Measurements from ENCODE around the gene NIM1K.
A peak's percentile ranks its signal among the peaks of the same experiment; 100 is the strongest.
"Not testable (repeated sequence)": the region's sequence is repeated elsewhere in the genome, so short reads cannot be mapped to it uniquely, and the experiment has no call there.

Gene NIM1K

GRCh38 chr5:43309637-43310036 is 117.6 kb downstream of the NIM1K start:
- Histone ChIP-seq H3K9me3 (no peaks in the 10 kb centered on the region), H3K36me3 (replicated peaks) (no peaks in the 10 kb centered on the region; the same call in 1 of the 2 replicates), H3K4me3 (no peak overlapping the region), H3K27me3 (ENCODE audit: low read depth) (no peaks in the 10 kb centered on the region), H3K4me1 (peaks cover 45% of the 10 kb centered on the region)
- in situ Hi-C loops (cut with MboI; ENCODE audit: low sequenced_read_pairs): no loop called here
- DNase-seq (ENCODE audit: low spot score in 2 of 2): no peak

GRCh38 chr5:43312076-43312661 is 120.1 kb downstream of the NIM1K start:
- Histone ChIP-seq H3K4me3 (peak overlapping the region; percentile 95), H3K36me3 (replicated peaks) (no peaks in the 10 kb centered on the region; the same call in 1 of the 2 replicates), H3K9me3 (no peaks in the 10 kb centered on the region), H3K27me3 (ENCODE audit: low read depth) (no peaks in the 10 kb centered on the region), H3K4me1 (peaks cover 45% of the 10 kb centered on the region)
- no peak for DNase-seq (ENCODE audit: low spot score in 2 of 2)
- in situ Hi-C loops (cut with MboI; ENCODE audit: low sequenced_read_pairs): no loop called here

- Histone ChIP-seq H3K4me3 (peak overlapping the region; percentile 95), H3K36me3 (replicated peaks) (no peaks in the 10 kb centered on the region; the same call in 1 of the 2 replicates), H3K9me3 (no peaks in the 10 kb centered on the region), H3K4me1 (peaks cover 45% of the 10 kb centered on the region), H3K27me3 (ENCODE audit: low read depth) (no peaks in the 10 kb centered on the region)
- no peak for DNase-seq (ENCODE audit: low spot score in 2 of 2)
- in situ Hi-C loops (cut with MboI; ENCODE audit: low sequenced_read_pairs): no loop called here
Observed at GRCh38 chr5:43312699-43313034, 120.6 kb downstream of the NIM1K start.

GRCh38 chr5:43313035-43313853 is 121.2 kb downstream of the NIM1K start, which contains the start of gene HMGCS1:
HMGCS1 (minus strand) TSS chr5:43313412; CDS start chr5:43298965, 14,447 bp downstream.
- no peaks in the 10 kb centered on the region; the same call in 1 of the 2 replicates for H3K36me3 ChIP-seq (replicated peaks)
- in situ Hi-C loops (cut with MboI; ENCODE audit: low sequenced_read_pairs): no loop called here
- no peaks in the 10 kb centered on the region for H3K27me3 ChIP-seq (ENCODE audit: low read depth)
- no peaks in the 10 kb centered on the region for H3K9me3 ChIP-seq
- peak; percentile 97 to 99 for DNase-seq (ENCODE audit: low spot score in 2 of 2)
- H3K4me3 ChIP-seq: peak within 1 kb of the TSS; percentile 95
- peaks cover 41% of the 10 kb centered on the region for H3K4me1 ChIP-seq

- DNase-seq (ENCODE audit: low spot score in 2 of 2): peak in 1 of 2 experiments; percentile 29
- no peaks in the 10 kb centered on the region; the same call in 1 of the 2 replicates for H3K36me3 ChIP-seq (replicated peaks)
- H3K4me3 ChIP-seq: peak overlapping the region; percentile 10
- in situ Hi-C loops (cut with MboI; ENCODE audit: low sequenced_read_pairs): no loop called here
- peaks cover 34% of the 10 kb centered on the region for H3K4me1 ChIP-seq
- no peaks in the 10 kb centered on the region for H3K27me3 ChIP-seq (ENCODE audit: low read depth)
- no peaks in the 10 kb centered on the region for H3K9me3 ChIP-seq
Observed at GRCh38 chr5:43313854-43314457, 121.9 kb downstream of the NIM1K start.

- Histone ChIP-seq H3K36me3 (replicated peaks) (no peaks in the 10 kb centered on the region), H3K4me3 (no peak overlapping the region), H3K9me3 (no peaks in the 10 kb centered on the region), H3K4me1 (peaks cover 28% of the 10 kb centered on the region), H3K27me3 (ENCODE audit: low read depth) (no peaks in the 10 kb centered on the region)
- DNase-seq (ENCODE audit: low spot score in 2 of 2): no peak
- in situ Hi-C loops (cut with MboI; ENCODE audit: low sequenced_read_pairs): no loop called here
Observed at GRCh38 chr5:43314724-43315123, 122.7 kb downstream of the NIM1K start.

- H3K4me1 ChIP-seq: peaks cover 22% of the 10 kb centered on the region
- no peaks in the 10 kb centered on the region for H3K27me3 ChIP-seq (ENCODE audit: low read depth)
- DNase-seq (ENCODE audit: low spot score in 2 of 2): no peak
- in situ Hi-C loops (cut with MboI; ENCODE audit: low sequenced_read_pairs): no loop called here
- H3K4me3 ChIP-seq: no peak overlapping the region
- no peaks in the 10 kb centered on the region for H3K36me3 ChIP-seq (replicated peaks)
- no peaks in the 10 kb centered on the region for H3K9me3 ChIP-seq
Observed at GRCh38 chr5:43315263-43315662, 123.2 kb downstream of the NIM1K start.

- peaks cover 18% of the 10 kb centered on the region for H3K4me1 ChIP-seq
- H3K9me3 ChIP-seq: no peaks in the 10 kb centered on the region
- H3K27me3 ChIP-seq (ENCODE audit: low read depth): no peaks in the 10 kb centered on the region
- H3K36me3 ChIP-seq (replicated peaks): no peaks in the 10 kb centered on the region
- DNase-seq (ENCODE audit: low spot score in 2 of 2): no peak
- H3K4me3 ChIP-seq: no peak overlapping the region
- in situ Hi-C loops (cut with MboI; ENCODE audit: low sequenced_read_pairs): no loop called here
Observed at GRCh38 chr5:43315682-43316081, 123.7 kb downstream of the NIM1K start.

GRCh38 chr5:43316421-43316820 is 124.4 kb downstream of the NIM1K start:
- no peak for DNase-seq (ENCODE audit: low spot score in 2 of 2)
- Histone ChIP-seq H3K27me3 (ENCODE audit: low read depth) (no peaks in the 10 kb centered on the region), H3K4me1 (peaks cover 15% of the 10 kb centered on the region), H3K36me3 (replicated peaks) (no peaks in the 10 kb centered on the region), H3K4me3 (no peak overlapping the region), H3K9me3 (no peaks in the 10 kb centered on the region)
- in situ Hi-C loops (cut with MboI; ENCODE audit: low sequenced_read_pairs): no loop called here

GRCh38 chr5:43320846-43321245 is 128.8 kb downstream of the NIM1K start:
- Histone ChIP-seq H3K4me1 (no peaks in the 10 kb centered on the region), H3K36me3 (replicated peaks) (no peaks in the 10 kb centered on the region), H3K9me3 (no peaks in the 10 kb centered on the region), H3K4me3 (no peak overlapping the region), H3K27me3 (ENCODE audit: low read depth) (no peaks in the 10 kb centered on the region)
- in situ Hi-C loops (cut with MboI; ENCODE audit: low sequenced_read_pairs): no loop called here
- DNase-seq (ENCODE audit: low spot score in 2 of 2): no peak

GRCh38 chr5:43323488-43323887 is 131.5 kb downstream of the NIM1K start:
- H3K9me3 ChIP-seq; H3K4me1 ChIP-seq; DNase-seq (ENCODE audit: low spot score in 2 of 2); H3K27me3 ChIP-seq (ENCODE audit: low read depth); H3K36me3 ChIP-seq (replicated peaks); in situ Hi-C loops (cut with MboI; ENCODE audit: low sequenced_read_pairs); H3K4me3 ChIP-seq: not testable (repeated sequence)

GRCh38 chr5:43325624-43326023 is 133.6 kb downstream of the NIM1K start:
- in situ Hi-C loops (cut with MboI; ENCODE audit: low sequenced_read_pairs); H3K4me1 ChIP-seq; H3K9me3 ChIP-seq; H3K4me3 ChIP-seq; H3K27me3 ChIP-seq (ENCODE audit: low read depth); DNase-seq (ENCODE audit: low spot score in 2 of 2); H3K36me3 ChIP-seq (replicated peaks): not testable (repeated sequence)

All from HAP-1 (cell line).